IPS DF 4.7 (cell line): ENCODE results near the gene CLMP.

Experiments
- DNase-seq: peaks from one replicate; pipeline ENCODE4 v3.0.0-alpha.2; 2013; ENCODE audit warnings: low spot score; ENCODE audit errors: extremely low read depth

CLMP gene

GRCh38 chr11:123190518-123190917 lies 4.5 kb downstream of the CLMP start:
- no peak for DNase-seq

- no peak for DNase-seq
These were observed 6.4 kb downstream of the CLMP start for GRCh38 chr11:123188508-123189165.

GRCh38 chr11:123187665-123188507 lies 7.2 kb downstream of the CLMP start:
- no peak for DNase-seq

- no peak for DNase-seq
These were observed 7.8 kb downstream of the CLMP start for GRCh38 chr11:123187248-123187647.

GRCh38 chr11:123186286-123186685 lies 8.8 kb downstream of the CLMP start:
- DNase-seq: no peak

GRCh38 chr11:123185326-123185725 lies 9.7 kb downstream of the CLMP start:
- DNase-seq: no peak

GRCh38 chr11:123184531-123184930 lies 10.5 kb downstream of the CLMP start:
- DNase-seq: no peak

GRCh38 chr11:123183391-123184099 lies 11.5 kb downstream of the CLMP start:
- DNase-seq: no peak

- DNase-seq: no peak
These were observed 13.1 kb downstream of the CLMP start for GRCh38 chr11:123181767-123182500.

GRCh38 chr11:123181075-123181474 lies 14.0 kb downstream of the CLMP start:
- DNase-seq: no peak

- DNase-seq: no peak
These were observed 14.5 kb downstream of the CLMP start for GRCh38 chr11:123180574-123180973.

- no peak for DNase-seq
These were observed 14.9 kb downstream of the CLMP start for GRCh38 chr11:123180166-123180565.

- DNase-seq: no peak
These were observed 15.5 kb downstream of the CLMP start for GRCh38 chr11:123179586-123179985.

- DNase-seq: no peak
These were observed 16.9 kb downstream of the CLMP start for GRCh38 chr11:123178186-123178585.

- no peak for DNase-seq
These were observed 18.3 kb downstream of the CLMP start for GRCh38 chr11:123176785-123177184.

- no peak for DNase-seq
These were observed 20.6 kb downstream of the CLMP start for GRCh38 chr11:123174196-123175183.

GRCh38 chr11:123173856-123174186 lies 21.2 kb downstream of the CLMP start:
- DNase-seq: no peak

GRCh38 chr11:123173040-123173855 lies 21.8 kb downstream of the CLMP start:
- no peak for DNase-seq

- DNase-seq: no peak
These were observed 24.1 kb downstream of the CLMP start for GRCh38 chr11:123170929-123171328.

GRCh38 chr11:123169821-123170220 lies 25.2 kb downstream of the CLMP start:
- DNase-seq: no peak
